IPS-18c (cell line): ENCODE data around the gene NEDD1.

ENCODE experiments used
- H3K4me3 ChIP-seq: 2 replicates; pipeline ENCODE4 v1.7.0; 2013; ENCODE audit warnings: low read depth, mild to moderate bottlenecking, low read length, moderate library complexity; ENCODE audit not compliant: insufficient read depth
- H3K9me3 ChIP-seq: one replicate; pipeline ENCODE4 v1.6.1; 2013; ENCODE audit warnings: mild to moderate bottlenecking, low read length, moderate library complexity; ENCODE audit not compliant: control insufficient read depth, insufficient read depth

Gene NEDD1

DNA sequence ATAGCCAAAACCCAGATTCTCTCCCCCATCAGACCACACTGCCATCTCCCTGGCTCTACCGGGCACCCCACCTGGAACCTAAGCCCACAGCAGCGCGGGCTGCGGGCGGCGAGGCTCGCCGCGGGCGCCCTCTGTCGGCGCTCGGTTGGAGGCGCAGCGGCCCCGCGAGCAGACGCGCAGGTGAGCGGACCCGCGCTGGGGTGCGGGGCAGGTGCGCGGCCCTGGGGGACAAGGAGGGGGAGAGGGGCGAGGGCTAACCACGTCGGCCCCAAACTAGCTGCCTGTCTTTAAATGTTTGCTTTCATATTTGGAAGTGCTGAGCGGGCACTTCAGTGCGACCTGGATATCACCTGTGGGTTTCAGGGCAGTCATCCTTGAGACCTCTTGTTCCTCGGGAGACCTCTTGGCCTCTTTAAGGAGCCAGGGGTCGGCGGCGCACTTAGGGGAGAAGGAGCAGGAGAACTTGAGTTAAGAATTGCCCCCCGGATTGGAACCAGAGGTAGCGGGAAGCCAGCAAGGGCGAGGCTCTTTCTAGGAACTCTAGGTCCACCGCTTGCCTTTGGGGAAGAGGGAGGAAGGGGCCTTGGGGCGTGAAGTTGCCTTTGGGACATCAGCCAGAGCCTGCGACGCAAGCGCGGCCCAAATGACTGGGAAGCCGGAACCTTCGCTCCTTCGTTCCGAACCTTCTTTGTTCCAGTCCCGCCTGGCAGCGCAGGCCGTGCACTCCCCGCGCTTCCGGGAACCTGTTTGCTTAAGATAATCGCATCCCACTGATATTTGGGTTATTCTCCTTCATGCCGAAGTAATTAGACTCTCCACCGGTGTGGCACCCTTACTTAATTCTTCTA is 78.7 kb downstream of the NEDD1 start:
- Histone ChIP-seq H3K9me3 (no peaks in the 10 kb centered on the region), H3K4me3 (peak overlapping the region; percentile 43; the same call in 1 of the 2 replicates)

DNA sequence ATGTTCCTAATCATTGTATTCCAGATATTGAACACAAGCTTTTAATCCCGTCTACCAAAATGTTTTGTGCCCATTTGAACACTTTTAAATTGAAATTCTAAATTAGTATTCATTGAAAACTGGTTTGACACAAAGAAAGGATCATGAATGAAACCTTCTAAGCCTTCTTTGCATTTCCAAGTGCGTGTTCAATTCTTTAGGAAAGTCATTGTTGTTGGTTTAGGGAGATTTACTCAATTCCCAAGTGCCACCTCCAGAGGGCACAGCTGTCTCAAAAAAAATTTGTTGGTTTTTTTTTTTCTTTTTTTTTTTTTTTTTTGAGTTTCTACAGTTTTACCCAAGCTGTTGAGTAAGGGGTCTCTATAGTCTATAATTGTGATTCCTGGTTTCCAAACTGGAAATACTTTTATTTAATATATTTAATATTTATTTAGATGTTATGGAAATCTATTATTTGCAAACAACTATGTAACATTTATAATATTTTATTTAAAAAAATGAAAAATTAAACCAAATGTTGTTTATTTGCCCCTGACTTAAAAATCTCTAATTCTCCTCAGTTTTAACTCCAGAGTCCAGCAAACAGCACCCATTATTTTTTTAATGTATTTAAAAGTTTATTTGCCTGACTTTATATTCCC is 79.9 kb downstream of the NEDD1 start:
- H3K4me3 ChIP-seq, result no peak overlapping the region
- no peaks in the 10 kb centered on the region for H3K9me3 ChIP-seq

DNA sequence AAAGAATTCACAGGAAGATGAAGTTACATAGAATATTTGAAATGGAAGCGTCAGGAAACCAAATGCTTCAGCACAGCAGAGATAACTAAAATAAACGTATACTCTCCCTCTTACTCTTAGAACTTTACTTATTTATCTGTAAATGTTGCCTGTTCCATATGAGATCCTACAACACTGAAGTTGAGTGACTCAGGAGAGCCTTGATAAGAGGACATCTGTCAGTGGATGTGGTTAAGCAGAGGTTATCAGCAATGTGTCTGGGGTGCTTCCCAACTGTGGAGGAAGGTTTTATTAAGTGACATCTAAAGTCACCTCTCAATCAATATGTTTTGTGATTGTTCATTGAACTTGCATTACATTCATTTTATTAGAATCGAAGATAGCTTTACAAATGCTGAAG is 81.9 kb downstream of the NEDD1 start:
- H3K9me3 ChIP-seq, result no peaks in the 10 kb centered on the region
- no peak overlapping the region for H3K4me3 ChIP-seq

DNA sequence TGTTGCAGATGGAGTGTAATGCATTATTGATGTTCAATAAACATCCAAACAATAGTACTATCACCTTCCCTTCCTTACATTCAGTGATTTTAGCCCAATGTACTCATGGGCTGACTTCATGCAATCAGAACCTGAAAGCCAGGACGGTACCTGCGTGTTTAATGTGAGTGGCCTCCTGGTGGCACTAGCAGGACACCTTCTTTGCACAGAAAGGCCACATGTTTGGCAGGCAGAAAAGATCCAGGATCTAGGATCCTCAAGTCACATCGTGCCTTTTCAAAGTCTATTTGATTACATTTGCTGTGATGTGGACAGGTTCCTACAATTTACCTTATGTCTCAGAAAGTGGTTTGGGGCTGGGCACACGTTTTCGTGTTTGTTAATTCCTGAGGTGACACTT is 82.9 kb downstream of the NEDD1 start:
- H3K4me3 ChIP-seq, result no peak overlapping the region
- no peaks in the 10 kb centered on the region for H3K9me3 ChIP-seq

DNA sequence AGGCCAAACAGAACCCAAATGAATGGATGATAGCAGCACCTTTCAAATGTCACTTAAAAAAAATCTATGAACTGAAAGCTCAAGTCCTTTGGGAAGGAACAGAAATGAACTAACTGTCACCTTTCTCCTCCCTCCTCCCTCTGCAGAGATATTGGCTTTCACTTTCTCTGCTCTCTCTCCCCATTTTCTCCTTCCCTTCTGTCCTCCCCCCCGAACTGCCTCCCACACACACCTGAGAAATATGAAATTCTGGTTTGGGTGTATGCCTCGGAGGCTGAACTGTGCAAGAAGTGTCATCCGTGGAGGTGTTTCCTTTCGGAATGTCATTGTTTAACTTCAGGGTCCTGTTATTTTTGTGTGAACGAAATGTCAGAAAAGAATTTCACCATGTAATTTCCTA is 87.8 kb downstream of the NEDD1 start:
- Histone ChIP-seq H3K9me3 (no peaks in the 10 kb centered on the region), H3K4me3 (no peak overlapping the region)

DNA sequence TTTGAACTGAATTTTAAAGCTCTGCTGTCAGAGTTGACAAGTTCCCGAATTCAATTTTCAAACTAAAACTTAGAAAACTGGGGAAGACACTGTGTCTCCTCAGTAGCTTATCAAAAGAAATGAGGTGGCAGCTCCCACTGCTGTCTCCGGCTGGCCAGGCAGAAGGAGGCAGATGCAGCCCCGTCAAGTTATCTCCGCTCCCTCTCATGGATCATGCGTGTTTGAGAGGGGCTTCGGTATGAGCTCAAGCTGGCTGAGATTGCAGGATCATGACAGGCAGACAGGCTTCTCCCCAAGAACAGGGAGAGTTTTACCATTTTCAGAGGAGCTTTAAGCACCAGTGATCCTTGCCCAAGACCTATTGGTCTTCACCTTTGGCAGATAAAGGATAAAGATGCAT is 88.8 kb downstream of the NEDD1 start:
- Histone ChIP-seq H3K9me3 (no peaks in the 10 kb centered on the region), H3K4me3 (no peak overlapping the region)

DNA sequence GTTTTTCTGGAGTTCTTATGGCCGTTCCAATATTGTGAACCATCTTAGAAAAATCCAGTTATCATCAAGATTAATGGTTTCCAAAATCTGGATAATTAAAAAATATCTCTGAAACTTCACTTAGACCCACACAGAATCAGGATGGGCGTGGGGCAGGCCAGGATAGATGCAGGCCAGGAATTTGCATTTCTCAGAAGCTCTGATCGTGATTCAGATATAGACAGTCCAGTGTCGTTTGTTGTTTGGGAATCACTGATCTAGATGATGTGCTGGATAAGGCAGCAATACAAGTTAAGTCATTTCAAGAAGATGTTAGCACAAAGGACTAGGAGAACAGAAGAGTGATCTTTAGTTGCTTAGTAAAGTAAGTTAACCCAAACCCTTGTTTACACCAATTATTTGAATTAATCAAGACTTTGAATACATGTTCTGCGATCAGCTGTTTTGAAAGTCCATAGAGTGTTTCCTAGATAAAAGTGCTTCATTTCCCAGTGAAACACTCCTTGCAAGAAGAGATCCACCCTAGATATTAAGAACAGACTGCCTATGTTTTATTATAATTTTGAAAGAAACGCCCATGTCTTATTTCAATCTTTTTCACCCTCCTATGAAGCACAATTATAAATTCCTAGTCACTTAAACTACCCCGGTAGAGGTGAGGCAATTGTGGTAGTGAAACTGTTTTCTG is 90.9 kb downstream of the NEDD1 start:
- Histone ChIP-seq H3K4me3 (no peak overlapping the region), H3K9me3 (no peaks in the 10 kb centered on the region)

DNA sequence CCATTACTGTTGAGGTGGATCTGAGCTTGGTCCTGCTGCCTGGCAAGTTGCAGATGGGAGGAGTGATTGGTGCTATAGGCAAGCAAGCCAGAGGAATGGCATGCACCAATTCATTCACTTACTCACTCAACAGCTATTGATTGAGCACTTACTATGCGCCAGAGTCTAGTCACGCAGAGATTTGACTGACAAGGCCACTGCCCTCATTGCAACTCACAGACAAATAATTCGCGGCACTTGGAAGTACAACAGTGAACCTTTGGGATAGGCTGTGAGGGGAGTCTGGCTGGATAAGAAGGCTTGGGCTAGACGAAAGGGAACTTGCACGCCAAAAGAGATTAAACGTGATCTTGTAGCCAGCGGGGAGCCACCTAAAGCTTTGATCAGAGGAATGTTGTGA is 96.2 kb downstream of the NEDD1 start:
- H3K4me3 ChIP-seq, result no peak overlapping the region
- H3K9me3 ChIP-seq, result no peaks in the 10 kb centered on the region
